Measurements from ENCODE around the gene MUC5AC. TPM values are rescaled to one million over a fixed set of nuclear protein-coding genes. Genes with fewer than 3 reads are reported as not detected.

MUC5AC gene
- total RNA-seq, 1 donor from 2014 or later, result 1.4 TPM

DNA sequence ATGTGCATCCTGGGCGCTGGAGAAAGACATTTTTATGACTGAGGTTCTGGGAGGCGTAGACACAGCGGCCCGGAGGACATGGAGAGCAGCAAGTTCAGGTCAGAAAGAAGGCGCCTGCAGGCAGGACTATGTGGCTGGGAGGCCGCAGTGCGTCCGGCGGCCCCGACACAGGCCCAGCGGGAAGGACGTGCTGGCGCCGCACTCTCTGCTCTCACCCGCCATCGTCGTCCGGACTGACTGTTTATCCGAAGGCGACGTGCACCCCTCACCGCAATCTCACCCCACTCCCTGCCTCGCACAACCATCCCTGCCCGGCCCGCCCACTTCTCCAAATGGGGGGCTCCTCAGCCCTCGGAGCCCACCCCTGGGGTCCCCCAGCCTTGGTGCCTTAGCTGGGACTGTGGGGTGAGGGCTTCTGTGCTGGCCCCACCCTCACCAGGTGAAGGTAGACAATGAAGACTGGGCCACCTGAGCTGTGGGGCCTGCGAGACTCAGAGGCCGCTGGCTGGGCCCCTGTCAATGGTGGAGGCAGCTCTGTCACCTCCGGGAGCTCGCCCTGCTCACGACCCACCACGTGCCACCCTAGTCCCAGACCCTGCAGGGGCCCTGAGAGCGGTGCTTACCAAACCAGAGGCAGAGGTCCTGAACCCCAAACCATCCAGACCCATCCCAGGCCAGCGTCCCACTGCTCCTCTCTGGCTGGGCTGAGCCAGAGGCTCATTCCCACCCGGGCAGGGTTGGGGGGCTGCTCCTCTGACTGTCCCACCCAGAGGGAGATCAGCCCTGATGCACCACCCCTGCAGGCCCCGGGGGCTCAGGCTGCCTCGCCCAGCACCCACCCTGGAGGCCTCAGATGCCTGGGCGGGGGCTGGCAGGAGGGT, 48.9 kb downstream of the MUC5AC start:
- no peak overlapping the region for H3K27ac Mint-ChIP-seq
- H3K36me3 Mint-ChIP-seq, result no peaks in the 10 kb centered on the region
- H3K4me1 Mint-ChIP-seq (ENCODE audit: unreplicated experiment), result no peaks in the 10 kb centered on the region
- no peak overlapping the region for H3K4me3 Mint-ChIP-seq
- H3K9me3 Mint-ChIP-seq, result peaks cover 15% of the 10 kb centered on the region
- peaks cover 13% of the 10 kb centered on the region for H3K27me3 Mint-ChIP-seq
- peak; percentile 66 for DNase-seq (ENCODE audit: extremely low spot score, unreplicated experiment)
- TF ChIP-seq, protein P1, sequence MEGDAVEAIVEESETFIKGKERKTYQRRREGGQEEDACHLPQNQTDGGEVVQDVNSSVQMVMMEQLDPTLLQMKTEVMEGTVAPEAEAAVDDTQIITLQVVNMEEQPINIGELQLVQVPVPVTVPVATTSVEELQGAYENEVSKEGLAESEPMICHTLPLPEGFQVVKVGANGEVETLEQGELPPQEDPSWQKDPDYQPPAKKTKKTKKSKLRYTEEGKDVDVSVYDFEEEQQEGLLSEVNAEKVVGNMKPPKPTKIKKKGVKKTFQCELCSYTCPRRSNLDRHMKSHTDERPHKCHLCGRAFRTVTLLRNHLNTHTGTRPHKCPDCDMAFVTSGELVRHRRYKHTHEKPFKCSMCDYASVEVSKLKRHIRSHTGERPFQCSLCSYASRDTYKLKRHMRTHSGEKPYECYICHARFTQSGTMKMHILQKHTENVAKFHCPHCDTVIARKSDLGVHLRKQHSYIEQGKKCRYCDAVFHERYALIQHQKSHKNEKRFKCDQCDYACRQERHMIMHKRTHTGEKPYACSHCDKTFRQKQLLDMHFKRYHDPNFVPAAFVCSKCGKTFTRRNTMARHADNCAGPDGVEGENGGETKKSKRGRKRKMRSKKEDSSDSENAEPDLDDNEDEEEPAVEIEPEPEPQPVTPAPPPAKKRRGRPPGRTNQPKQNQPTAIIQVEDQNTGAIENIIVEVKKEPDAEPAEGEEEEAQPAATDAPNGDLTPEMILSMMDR (conservative IDR thresholded peaks at IDR 0.05), result no peak

DNA sequence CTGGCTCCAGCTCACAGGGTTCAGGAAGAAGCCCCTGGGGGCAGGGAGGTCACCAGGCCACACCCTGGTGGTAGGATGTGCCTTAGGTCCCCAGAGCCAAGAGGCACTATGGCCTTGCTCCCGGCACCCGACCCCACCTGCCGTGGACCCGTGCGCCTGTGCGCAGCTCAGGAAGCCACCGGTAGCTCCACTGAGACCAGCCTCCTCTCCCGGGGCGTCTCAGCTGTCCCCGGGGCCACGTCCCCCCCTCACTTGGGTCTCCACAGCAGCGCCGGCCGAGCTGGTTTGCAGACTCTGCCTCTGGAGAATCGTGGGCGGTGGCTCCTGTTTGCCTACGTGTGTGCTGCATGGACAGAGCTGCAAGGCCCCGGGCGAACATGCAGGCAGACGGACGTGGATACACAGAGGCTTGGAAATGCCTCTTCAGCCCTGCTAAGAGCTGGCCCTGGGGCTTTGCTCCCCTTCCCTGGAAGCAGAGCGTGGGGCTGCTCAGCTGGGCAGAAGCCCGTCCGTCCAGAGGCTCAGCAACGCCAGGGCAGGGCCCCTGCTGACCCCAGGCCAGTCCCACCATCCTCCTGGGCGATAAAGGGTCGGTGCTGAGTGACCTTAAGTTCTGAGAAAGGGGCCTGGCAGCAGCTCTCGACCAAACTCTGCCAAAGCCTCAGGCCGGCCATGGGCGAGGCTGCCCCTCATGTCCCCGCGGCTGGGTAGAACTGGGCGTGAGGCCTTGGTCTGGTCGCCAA, 49.8 kb downstream of the MUC5AC start:
- no peak overlapping the region for H3K4me3 Mint-ChIP-seq
- no peak overlapping the region for H3K27ac Mint-ChIP-seq
- DNase-seq (ENCODE audit: extremely low spot score, unreplicated experiment), result peak; percentile 70
- no peaks in the 10 kb centered on the region for H3K36me3 Mint-ChIP-seq
- TF ChIP-seq, protein P1 (conservative IDR thresholded peaks at IDR 0.05), result no peak
- H3K4me1 Mint-ChIP-seq (ENCODE audit: unreplicated experiment), result no peaks in the 10 kb centered on the region
- peaks cover 16% of the 10 kb centered on the region for H3K27me3 Mint-ChIP-seq
- H3K9me3 Mint-ChIP-seq, result peaks cover 15% of the 10 kb centered on the region

DNA sequence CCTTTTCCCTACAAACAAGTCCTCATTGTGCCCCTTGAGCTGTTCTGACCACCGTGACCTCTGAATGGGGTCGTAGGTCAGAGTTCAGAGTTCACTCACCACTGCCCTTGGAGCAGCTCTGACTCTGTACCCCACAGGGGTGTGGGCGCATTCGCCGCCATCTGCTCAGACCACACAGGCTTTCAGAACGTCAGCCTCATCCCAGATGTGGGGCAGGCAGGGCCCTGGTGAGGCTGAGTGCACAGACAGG, 50.3 kb downstream of the MUC5AC start:
- Mint-ChIP-seq H3K36me3 (no peaks in the 10 kb centered on the region), H3K4me1 (ENCODE audit: unreplicated experiment) (no peaks in the 10 kb centered on the region), H3K4me3 (no peak overlapping the region), H3K27ac (no peak overlapping the region), H3K9me3 (peaks cover 15% of the 10 kb centered on the region), H3K27me3 (peaks cover 18% of the 10 kb centered on the region)
- TF ChIP-seq, protein P1 (conservative IDR thresholded peaks at IDR 0.05), result no peak
- DNase-seq (ENCODE audit: extremely low spot score, unreplicated experiment), result no peak

DNA sequence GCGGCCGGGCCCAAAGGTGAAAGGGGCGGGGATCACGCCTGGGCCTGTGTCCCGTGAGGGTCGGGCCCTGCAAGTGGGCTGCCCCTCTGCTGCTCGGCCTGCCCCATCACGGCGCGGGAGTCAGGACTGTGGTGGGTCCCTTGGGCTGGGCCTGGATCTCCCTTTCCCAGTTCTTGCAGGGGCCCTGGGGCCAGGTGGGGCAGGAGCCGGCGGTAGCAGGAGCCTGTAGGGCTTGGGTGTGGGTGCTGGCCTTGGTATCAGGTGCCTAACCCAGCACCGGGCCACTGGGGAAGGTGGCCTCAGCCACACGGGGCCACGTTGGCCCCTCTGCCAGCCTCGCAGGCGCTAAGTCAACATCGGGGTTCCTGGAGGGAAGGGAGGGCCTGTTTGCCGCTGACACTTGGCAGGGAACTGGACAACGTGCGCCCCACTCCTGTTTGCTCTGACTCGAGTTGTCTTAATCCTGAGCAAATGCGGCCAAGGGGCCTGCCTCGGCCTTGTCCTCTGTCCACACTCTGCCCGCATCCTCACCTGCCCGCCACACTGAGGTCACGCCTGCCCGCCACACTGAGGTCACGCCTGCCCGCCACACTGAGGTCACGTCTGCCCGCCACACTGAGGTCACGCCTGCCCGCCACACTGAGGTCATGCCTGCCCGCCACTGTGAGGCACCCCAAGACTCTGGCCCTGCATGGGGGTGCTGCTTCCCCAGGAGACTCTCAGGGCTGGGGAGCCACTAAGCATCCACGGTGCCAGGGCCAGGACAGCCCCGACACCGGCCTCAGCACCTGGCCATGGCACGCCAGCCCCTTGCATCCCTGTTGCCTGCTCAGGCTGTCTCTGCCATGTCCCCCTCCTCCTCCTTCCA, 50.9 kb downstream of the MUC5AC start:
- peak; percentile 67 for DNase-seq (ENCODE audit: extremely low spot score, unreplicated experiment)
- peaks cover 19% of the 10 kb centered on the region for H3K9me3 Mint-ChIP-seq

More for the DNA sequence above, 50.9 kb downstream of the MUC5AC start:
- Mint-ChIP-seq H3K27ac (no peak overlapping the region), H3K27me3 (peaks cover 23% of the 10 kb centered on the region), H3K36me3 (no peaks in the 10 kb centered on the region), H3K4me3 (no peak overlapping the region), H3K4me1 (ENCODE audit: unreplicated experiment) (no peaks in the 10 kb centered on the region)
- TF ChIP-seq, protein P1 (conservative IDR thresholded peaks at IDR 0.05), result no peak
